RWPE1 (cell line): ENCODE data around the gene UTS2R.

Experiments
- CTCF ChIA-PET: fragments of 350-600 bp; sonication (Branson Sonifier 250); formaldehyde crosslinking; extraction: SDS; loops from one replicate; lab custom pipeline; 2021; lab: Yijun Ruan, JAX
- POLR2A ChIA-PET: fragments of 400-600 bp; formaldehyde crosslinking; extraction: SDS; loops from one replicate; lab custom pipeline; 2020; ENCODE audit warnings: antibody characterized with exemption; ENCODE audit not compliant: low non-redundant PET; lab: Yijun Ruan, JAX
- DNase-seq: peaks from one replicate; pipeline ENCODE4 v3.0.0; 2012; ENCODE audit warnings: low spot score
- H3K27ac ChIP-seq: fragments of 450-650 bp; 2 replicates; pipeline ENCODE4 v1.5.1; 2017
- TF ChIP-seq, protein P1 (sequence below): fragments of 450-650 bp; conservative IDR thresholded peaks from 2 replicates; pipeline ENCODE4 v1.5.1; 2017; ENCODE audit warnings: low read depth, mild to moderate bottlenecking

Gene UTS2R

DNA sequence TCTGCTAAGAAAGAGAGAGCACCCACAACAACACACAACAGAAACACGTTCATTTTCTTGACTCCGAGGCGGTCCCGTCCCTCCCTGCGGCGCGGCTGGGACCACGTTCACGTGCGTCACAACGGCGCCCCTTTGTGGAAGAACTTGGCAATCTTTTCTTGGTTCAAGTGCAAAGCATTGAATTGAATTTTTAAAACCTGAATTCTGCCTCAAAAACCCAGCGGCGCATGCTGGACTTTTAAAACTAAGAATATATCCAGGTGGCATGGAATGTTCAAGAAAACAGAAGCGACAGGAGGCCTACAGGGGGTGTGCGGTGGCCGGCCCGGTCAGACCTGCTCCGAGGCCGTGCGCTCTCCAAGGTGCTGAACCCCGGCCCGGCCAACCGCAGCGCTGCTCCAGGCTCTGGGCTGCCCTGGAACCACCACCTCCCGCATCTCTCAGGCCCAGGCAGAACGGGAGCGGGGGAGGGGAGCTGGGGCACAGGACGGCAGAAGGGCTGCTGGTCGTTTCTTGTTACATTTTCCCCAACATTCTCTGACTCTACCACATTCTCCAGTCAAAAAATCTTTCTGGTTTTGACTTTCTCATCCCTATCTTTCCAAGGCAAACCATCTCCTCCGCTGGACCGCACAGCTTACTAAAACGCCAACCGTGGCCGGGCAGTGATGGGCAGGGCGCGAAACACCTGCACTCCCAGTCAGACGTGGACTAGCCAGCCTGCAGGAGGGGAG lies 43.1 kb downstream of the UTS2R start:
- ChIA-PET CTCF (interaction anchor here (1.8 kb wide), 1 partner anchor 49 kb away, joined by 9 read pairs; no protein-coding TSS in a partner anchor), POLR2A (no interaction called here)
- H3K27ac ChIP-seq, result no peak overlapping the region
- peak; percentile 85 for DNase-seq
- TF ChIP-seq, protein P1, sequence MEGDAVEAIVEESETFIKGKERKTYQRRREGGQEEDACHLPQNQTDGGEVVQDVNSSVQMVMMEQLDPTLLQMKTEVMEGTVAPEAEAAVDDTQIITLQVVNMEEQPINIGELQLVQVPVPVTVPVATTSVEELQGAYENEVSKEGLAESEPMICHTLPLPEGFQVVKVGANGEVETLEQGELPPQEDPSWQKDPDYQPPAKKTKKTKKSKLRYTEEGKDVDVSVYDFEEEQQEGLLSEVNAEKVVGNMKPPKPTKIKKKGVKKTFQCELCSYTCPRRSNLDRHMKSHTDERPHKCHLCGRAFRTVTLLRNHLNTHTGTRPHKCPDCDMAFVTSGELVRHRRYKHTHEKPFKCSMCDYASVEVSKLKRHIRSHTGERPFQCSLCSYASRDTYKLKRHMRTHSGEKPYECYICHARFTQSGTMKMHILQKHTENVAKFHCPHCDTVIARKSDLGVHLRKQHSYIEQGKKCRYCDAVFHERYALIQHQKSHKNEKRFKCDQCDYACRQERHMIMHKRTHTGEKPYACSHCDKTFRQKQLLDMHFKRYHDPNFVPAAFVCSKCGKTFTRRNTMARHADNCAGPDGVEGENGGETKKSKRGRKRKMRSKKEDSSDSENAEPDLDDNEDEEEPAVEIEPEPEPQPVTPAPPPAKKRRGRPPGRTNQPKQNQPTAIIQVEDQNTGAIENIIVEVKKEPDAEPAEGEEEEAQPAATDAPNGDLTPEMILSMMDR, result peak; percentile 72

DNA sequence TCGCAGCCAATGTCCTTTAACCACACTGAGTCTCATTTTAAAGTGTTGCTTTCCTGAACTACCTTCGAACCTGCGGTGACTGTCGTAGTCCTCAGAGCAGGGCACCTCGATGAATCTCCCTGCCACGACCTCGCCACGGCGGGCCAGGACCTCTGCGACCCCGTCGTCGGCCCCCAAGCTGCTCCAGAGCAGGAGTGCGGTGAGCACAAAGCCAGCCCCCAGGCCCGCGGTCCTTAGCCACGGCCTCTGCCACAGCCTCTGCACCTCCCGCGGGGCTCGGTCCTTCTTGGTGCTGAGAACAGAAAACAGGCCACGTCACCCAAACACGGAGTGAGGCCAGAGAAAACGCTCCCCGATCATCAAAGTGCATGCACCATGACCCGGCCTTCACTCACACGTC lies 43.8 kb downstream of the UTS2R start:
- ChIA-PET POLR2A (no interaction called here), CTCF (interaction anchor here (1.8 kb wide), 1 partner anchor 49 kb away, joined by 9 read pairs; no protein-coding TSS in a partner anchor)
- no peak overlapping the region for H3K27ac ChIP-seq
- TF ChIP-seq, protein P1, result no peak
- DNase-seq, result no peak

DNA sequence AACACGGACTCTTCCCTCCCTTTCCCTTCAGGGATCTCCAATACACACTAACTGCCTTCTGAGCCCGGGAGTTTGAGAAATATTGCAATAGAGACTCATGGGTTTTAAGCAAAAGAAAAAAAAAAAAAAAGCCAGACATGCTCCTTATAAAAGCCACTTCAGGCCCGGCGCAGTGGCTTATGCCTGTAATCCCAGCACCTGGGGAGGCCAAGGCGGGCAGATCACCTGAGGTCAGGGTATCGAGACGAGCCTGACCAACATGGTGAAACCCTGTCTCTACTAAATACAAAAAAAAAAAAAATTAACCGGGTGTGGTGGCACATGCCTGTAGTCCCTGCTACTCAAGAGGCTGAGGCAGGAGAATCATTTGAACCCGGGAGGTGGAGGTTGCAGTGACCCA lies 44.2 kb downstream of the UTS2R start:
- POLR2A ChIA-PET, result no interaction called here

DNA sequence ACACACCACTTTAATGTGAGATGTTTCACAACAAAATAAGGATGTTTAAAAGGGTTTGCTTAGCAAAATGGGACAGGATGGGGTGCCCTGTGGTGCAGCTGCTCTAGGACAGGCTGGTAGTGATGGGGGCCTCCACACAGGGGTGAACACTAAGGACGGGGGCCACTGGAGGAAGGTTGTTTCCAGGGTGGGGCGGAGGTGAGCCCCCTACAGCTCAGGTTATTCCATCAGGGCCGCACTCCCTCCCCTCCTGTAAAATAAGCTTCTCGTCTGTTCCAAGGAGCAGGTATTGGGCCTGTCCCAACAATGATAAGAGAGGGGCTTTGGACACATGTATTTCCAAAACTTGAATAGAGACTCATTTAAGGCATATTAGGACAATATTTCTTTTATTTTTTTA lies 44.7 kb downstream of the UTS2R start:
- ChIA-PET POLR2A (no interaction called here), CTCF (interaction anchor here (0.9 kb wide), 1 partner anchor 41 kb away, joined by 3 read pairs; no protein-coding TSS in a partner anchor)
- TF ChIP-seq, protein P1, result no peak

More for the DNA sequence above, 44.2 kb downstream of the UTS2R start:
- CTCF ChIA-PET, result no interaction called here
- TF ChIP-seq, protein P1, result no peak
- H3K27ac ChIP-seq, result no peak overlapping the region
- no peak for DNase-seq

DNA sequence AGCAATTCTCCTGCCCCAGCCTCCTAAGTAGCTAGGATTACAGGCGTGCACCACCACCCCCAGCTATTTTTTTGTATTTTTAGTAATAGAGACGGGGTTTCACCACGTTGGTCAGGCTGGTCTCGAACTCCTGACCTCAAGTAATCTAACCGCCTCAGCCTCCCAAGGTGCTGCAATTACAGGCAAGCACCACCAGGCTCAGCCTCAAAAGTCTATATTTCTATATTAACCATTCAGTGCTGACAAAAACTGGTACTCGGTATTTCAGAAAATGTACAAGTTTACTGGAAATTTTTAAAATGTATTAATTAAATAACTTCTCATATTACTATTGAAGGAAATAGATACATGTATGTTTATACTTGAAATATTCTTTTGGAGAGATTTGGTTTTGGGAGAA lies 45.2 kb downstream of the UTS2R start:
- CTCF ChIA-PET, result interaction anchor here (0.9 kb wide), 1 partner anchor 41 kb away, joined by 3 read pairs; no protein-coding TSS in a partner anchor
- no peak overlapping the region for H3K27ac ChIP-seq
- DNase-seq, result no peak
- TF ChIP-seq, protein P1, result no peak
- POLR2A ChIA-PET, result no interaction called here

More for the DNA sequence above, 44.7 kb downstream of the UTS2R start:
- H3K27ac ChIP-seq, result no peak overlapping the region
- DNase-seq, result no peak

DNA sequence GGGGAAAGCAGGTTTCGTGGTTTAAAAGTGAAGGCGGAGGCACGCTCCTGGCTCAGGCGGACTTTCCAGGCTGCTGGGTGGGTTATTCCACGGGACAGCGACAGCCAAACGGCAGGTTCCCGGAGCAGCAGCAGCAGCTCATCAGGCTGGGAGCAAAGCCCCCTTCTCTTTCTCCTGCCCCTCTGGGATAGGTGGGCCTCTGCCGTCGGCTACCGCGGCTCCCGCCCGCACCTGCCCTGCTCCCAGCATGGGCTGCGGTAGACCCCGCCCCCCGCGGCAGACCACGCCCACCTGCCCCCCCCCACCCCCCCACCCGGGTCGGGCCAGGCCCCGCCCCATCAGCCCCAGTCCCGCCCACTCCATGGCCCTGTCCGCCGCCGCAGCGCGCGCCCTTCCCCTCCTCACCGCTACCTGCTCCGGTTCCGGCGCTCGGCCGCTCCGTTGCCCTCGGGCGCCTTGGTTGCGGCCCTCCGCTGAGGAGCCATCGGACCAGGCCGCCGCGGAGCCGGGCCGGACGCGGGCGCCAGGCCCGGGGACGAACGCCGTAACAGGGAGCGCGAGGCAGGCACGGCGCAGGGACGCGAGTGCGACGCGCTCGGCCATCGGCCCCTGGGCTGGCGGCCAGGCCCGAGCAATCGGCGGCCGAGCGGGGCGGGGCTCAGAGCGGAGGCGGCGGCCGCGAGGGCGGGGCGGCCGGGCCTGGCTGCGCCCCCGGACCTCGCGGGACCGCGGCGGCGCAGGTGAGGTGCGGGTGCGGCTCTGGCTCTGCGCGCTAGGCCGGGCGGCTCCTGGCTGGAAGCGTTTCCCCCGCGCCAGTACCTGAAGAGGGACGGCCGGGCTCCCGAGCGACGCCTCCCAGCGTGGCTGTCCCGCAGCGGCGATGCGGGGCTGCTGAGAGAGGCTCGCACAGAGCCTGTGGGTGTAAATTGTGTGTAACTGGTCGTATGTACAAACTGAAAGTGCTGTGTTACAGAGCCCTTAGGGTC lies 46.7 kb downstream of the UTS2R start, which contains the start of the genes HEXD and OGFOD3:
Gene HEXD, plus strand, starts transcription at position 347 of the 986 bp plus-strand sequence. CDS start 1,453 bp downstream, outside the sequence.
Gene OGFOD3, minus strand, starts transcription at position 586 of the 986 bp plus-strand sequence. Its CDS starts 101 bp downstream, at position 485.
- DNase-seq, result peak; percentile 99
- ChIA-PET POLR2A (interaction anchor here (0.6 kb wide), 1 partner anchor 172 kb away, joined by 3 read pairs; no protein-coding TSS in a partner anchor), CTCF (interaction anchor here (0.7 to 1.1 kb wide), 2 partner anchors 34 to 130 kb away, joined by 4 to 6 read pairs; no protein-coding TSS in a partner anchor)
- H3K27ac ChIP-seq, result peak within 1 kb of the TSS; percentile 85
- TF ChIP-seq, protein P1, result no peak
